Fibroblast of pulmonary artery (primary cell): Measurements from ENCODE around the gene PRDM16.

ENCODE experiments used
- DNase-seq: peaks from one replicate; pipeline ENCODE4 v3.0.0-alpha.2; 2010; ENCODE audit warnings: low read depth
- H3K4me3 ChIP-seq: replicated peaks from 2 replicates; pipeline ENCODE4 v1.5.1; 2011; ENCODE audit warnings: low read depth, mild to moderate bottlenecking, control low read depth, low read length, moderate library complexity
- TF ChIP-seq, protein P1 (sequence below): IDR thresholded peaks from 2 replicates; pipeline ENCODE4 v1.5.1; 2011; ENCODE audit warnings: mild to moderate bottlenecking, control low read depth, low read length, inconsistent platforms; ENCODE audit errors: missing control alignments

PRDM16 gene

DNA sequence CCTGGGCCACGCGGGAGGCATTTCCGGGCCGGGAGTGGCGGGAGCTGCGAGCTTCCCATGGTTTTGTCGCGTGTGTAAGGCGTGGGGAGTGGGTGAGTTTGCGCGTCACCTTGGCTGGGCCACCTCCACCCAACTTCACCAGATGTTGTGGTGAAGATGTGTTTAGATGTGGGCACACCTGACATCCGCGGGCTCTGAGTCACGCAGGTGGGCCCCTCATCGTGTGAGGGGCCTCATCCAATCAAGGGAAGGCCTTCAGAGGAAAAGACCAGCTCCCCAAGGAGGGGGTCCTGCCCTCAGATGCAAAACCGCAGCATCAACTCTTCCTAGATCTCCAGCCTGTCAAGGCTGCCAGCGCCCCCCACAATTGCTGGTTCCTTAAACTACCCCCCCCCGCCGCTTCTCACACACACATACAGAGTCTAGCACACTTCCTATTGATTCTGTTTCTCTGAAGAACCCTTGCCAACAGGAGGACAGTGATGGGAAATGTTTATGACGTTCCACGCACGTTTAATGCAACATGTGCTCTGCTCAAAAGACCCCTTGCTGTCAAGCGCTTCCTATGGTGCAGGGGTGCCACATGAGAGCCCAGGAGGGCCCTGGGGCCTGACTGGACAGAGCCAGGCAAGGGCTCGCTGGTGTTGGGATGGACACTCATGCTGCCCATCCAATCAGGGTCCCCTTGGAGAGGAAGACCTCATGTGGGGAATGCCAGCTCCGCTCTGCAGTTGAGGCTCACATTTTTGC, 35.8 kb upstream of the PRDM16 start:
- no peak for DNase-seq
- TF ChIP-seq, protein P1, sequence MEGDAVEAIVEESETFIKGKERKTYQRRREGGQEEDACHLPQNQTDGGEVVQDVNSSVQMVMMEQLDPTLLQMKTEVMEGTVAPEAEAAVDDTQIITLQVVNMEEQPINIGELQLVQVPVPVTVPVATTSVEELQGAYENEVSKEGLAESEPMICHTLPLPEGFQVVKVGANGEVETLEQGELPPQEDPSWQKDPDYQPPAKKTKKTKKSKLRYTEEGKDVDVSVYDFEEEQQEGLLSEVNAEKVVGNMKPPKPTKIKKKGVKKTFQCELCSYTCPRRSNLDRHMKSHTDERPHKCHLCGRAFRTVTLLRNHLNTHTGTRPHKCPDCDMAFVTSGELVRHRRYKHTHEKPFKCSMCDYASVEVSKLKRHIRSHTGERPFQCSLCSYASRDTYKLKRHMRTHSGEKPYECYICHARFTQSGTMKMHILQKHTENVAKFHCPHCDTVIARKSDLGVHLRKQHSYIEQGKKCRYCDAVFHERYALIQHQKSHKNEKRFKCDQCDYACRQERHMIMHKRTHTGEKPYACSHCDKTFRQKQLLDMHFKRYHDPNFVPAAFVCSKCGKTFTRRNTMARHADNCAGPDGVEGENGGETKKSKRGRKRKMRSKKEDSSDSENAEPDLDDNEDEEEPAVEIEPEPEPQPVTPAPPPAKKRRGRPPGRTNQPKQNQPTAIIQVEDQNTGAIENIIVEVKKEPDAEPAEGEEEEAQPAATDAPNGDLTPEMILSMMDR = no peak
- no peak overlapping the region for H3K4me3 ChIP-seq

DNA sequence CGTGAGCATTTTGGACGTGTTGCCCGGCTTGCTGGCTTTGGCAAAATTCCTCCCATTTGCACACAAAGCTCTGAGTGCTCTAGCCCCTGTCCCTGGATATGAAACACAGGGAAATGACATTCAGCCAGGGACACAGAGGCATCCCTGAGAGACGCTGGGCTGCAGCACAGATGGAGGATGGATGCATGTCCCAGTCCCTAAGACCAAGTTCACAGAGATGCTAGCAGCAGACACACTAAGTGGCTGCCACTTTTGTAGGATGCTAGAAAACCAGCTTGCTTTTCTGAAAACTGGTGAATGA, 35.3 kb upstream of the PRDM16 start:
- H3K4me3 ChIP-seq = no peak overlapping the region
- TF ChIP-seq, protein P1 = no peak
- no peak for DNase-seq

DNA sequence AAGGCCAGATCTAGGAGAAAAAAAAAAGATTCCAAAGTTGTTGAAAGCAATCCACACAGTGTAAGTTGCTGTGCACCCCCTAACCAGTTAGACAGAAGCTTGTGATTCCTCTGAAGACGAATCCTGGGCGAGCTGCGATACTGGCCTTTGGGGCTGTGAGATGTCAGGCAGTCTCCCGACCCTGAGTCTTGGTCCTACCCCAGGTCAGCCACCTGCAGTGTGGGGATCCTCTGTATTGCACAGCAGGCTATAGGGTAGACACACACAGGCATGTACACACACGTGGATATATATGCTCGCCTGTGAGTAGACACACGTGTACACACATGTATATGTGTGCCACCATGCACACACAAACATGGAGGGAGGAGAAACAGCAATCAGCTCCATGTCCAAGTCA, 34.8 kb upstream of the PRDM16 start:
- no peak for DNase-seq
- TF ChIP-seq, protein P1 = no peak
- H3K4me3 ChIP-seq = no peak overlapping the region

DNA sequence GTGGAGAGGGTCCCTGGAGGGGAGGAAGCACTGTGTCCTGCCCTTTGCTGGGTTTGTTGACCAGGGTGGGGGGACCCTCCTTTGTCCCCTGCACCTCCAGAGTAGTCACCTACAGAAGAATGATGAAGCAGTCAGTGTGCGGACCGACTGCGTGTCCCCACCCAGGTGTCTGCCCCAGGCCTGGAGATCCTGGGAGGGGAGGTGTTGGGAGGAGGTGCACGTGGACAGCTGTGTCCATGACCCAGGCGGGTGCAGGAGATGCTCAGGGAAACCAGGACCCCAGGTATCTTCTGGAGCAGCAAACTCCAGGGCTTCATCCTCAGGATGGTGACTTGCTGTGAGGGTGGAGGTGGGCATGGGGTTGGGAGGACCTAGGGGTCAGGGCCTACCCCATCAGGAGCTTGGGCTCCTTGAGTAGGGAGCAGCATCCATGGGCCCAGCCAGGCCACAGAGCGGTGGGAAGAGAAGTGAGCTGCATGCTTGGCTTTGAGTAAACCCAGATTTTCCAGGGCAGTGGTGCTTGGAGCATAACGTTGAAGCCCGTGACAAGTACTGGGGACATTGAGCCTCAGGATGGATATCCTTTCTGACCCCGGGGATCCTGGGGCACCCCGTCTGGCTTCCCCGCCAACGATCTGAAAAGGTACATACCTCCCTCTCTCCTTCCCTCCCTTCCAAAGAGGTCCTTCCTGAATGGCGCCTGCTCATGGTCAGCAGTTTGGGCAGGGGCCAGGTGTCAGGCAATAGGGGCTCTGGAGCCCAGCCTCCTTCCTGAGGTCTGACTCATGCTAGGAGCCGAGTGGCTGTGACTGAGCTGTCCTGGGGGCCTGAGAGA, 34.1 kb upstream of the PRDM16 start:
- DNase-seq = no peak
- TF ChIP-seq, protein P1 = no peak
- H3K4me3 ChIP-seq = no peak overlapping the region

DNA sequence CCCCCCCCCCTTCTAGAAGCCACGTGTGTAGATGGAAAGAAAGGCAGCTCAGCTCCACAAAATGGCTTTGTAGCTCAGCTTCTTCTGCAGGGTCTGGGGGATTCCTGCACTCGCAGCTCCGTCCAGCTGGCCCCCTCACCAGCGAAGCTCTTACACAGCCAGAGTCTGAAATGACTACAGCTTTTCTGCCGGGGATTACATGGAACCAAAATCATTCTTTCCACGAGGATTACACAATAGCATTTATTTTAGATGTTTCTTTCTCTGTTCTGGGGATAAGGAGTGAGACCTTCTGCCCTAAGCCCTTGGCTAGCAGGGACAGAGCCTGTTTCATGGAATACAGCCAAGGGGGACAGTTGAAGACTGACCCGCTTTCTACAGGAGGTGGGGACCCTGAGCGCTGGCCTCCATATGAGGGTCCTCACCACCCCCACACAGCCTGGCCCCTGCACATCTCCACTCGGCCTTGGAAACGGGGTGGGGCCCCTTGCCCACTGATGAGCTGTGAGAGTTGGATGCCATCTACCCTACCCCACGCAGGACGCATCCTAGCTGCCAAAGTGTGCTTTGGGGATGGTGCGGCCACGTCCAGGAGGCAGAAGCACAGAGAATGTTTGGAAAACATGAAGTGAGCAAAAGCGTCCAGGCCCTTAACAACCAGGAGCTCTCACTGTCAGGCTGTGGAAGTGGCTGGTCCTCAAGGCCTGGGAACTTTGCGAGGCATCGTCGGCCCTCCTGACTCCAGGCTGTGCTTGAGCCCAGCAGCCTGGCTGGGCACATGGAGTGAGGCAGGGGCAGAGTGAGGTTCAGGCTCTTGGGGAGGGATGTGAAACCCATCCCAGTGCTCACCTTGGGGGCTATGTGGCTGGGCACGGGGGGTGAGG, 33.2 kb upstream of the PRDM16 start:
- TF ChIP-seq, protein P1 = no peak
- no peak overlapping the region for H3K4me3 ChIP-seq
- no peak for DNase-seq

DNA sequence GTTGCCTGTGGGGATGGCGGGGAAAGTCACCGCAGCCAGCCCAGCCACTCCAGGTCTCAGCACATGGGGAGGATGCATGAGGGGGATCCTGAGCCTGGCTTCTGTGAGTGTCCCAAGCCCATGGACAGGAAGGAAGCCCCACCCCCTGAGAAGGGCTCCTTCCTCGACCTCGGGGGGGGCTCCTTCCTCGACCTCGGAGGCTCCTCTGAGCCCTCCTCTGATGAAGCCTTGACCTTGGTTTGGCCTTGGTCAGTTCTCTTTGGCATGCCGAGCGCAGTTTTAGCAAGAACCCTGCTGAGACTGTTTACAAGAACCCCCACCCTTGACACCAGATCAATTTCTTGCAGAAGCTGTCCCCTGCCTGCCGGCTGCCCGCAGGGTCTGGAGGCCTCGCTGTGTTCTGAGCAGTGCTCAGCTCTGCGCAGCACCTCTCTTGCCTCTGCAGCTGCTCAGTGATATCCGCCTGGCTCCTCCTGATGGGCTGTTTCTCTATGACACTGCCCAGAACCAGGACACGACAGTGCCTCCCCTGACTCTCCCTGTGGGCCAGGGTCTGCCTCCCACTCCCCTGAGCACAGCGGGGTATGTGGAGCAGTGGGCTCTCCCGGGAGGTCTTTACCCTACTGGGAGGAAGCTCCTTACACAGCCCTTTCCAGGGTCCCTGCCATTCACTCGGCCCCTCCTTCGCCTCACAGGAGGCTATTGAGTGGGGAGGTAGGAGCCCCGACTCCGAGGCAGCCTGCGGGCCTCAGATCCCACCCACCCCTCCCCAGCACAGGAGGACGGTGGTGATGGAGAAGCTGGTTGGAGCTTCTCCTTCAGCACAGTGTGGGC, 32.3 kb upstream of the PRDM16 start:
- no peak for DNase-seq
- no peak overlapping the region for H3K4me3 ChIP-seq
- TF ChIP-seq, protein P1 = no peak
